H1 (cell line): Measurements from ENCODE around the gene ARHGAP35. TPM values are rescaled to one million over a fixed set of nuclear protein-coding genes. Genes with fewer than 3 reads are reported as not detected.

Source experiments
- BACH1 ChIP-seq: IDR thresholded peaks from 2 replicates; pipeline ENCODE4 v1.6.1; 2012; ENCODE audit warnings: low read length, improper control_type of control experiment
- BCL11A ChIP-seq, 2 experiments: IDR thresholded peaks; one replicate each; pipeline ENCODE4 v1.6.1; 2011; ENCODE audit warnings: low read depth in 2 of 2, low read length in 2 of 2, mild to moderate bottlenecking in 2 of 2
- CHD1 ChIP-seq: IDR thresholded peaks from 2 replicates; pipeline ENCODE4 v1.6.1; 2012; ENCODE audit warnings: low read depth, low read length, improper control_type of control experiment
- E2F6 ChIP-seq: IDR thresholded peaks from 2 replicates; pipeline ENCODE4 v1.6.1; 2012; ENCODE audit warnings: inconsistent platforms
- HDAC2 ChIP-seq, 2 experiments: fragments of 300-600 bp in 1 of 2; sonication (generic) in 1 of 2; IDR thresholded peaks; 2 replicates each; pipeline ENCODE4 v1.6.1; 2011 to 2012; ENCODE audit warnings: low read depth in 2 of 2, low read length in 2 of 2, mild to moderate bottlenecking in 2 of 2, moderate library complexity in 2 of 2, borderline replicate concordance in 1 of 2, inconsistent platforms in 1 of 2
- KDM5A ChIP-seq: fragments of 200-600 bp; IDR thresholded peaks from 2 replicates; pipeline ENCODE4 v1.7.1; 2012; ENCODE audit warnings: mild to moderate bottlenecking, low read length, inconsistent platforms, mixed read lengths
- PHF8 ChIP-seq: fragments of 200-600 bp; sonication (generic); conservative IDR thresholded peaks from 2 replicates; pipeline ENCODE4 v1.7.1; 2012; ENCODE audit warnings: low read depth, mild to moderate bottlenecking, inconsistent platforms, low read length, moderate library complexity
- SP1 ChIP-seq: IDR thresholded peaks from 2 replicates; pipeline ENCODE4 v1.6.1; 2011; ENCODE audit warnings: low read depth, low read length
- polyA plus RNA-seq, 7 experiments: library from polyadenylated mRNA; depleted of rRNA in 3 of 7; stranded (reverse) in 5 of 7; unstranded in 2 of 7; fragments of >200 nt in 5 of 7; fragments of 200-250 nt in 2 of 7; gene quantifications; 1 replicate in 5 of 7; 2 replicates in 1 of 7; 4 replicates in 1 of 7; pipeline versions ENCODE4 v1.2.1 to v1.2.3, GENCODE V29; 2011 to 2013; ENCODE audit warnings: missing spikeins in 2 of 7, mixed read lengths in 2 of 7
- total RNA-seq: library from RNA; stranded (reverse); fragmentation: NEBNext Ultra II Directional; extraction: Animal tissue kit (Norgen Biotek cat#: 25700); gene quantifications from 2 replicates; pipeline ENCODE4 v1.2.1, GENCODE V29; 2021

The ARHGAP35 gene
- total and polyA plus RNA-seq, 2 of the 8 experiments (the other 6 are each of a cell fraction or from before 2014, with no cell fraction given), result 29.7 to 64.5 TPM

GRCh38 chr19:46906221-46906620, 45.4 kb downstream of the ARHGAP35 start (continued):
- TF ChIP-seq SP1 (no peak), E2F6 (no peak), PHF8 (no peak), HDAC2 (IDR thresholded peaks at IDR 0.05; ENCODE audit: borderline replicate concordance in 1 of 2, low read depth in 2 of 2, low read length in 2 of 2) (no peak), KDM5A (no peak), BACH1 (no peak), BCL11A (IDR thresholded peaks at IDR 0.05; ENCODE audit: low read depth in 2 of 2, low read length in 2 of 2) (no peak), CHD1 (no peak)
